ENCODE results near the gene RPL23. TPM values are rescaled to one million over a fixed set of nuclear protein-coding genes. Genes with fewer than 3 reads are reported as not detected.

RPL23 gene
- total RNA-seq, 2 donors from 2014 or later = 1,194 to 1,262 TPM

GRCh38 chr17:38848557-38848891 lies 5.0 kb downstream of the RPL23 start:
- no peak overlapping the region for H3K27ac ChIP-seq (ENCODE audit: low read depth, low read length)
- 93% methylated on average over 1 of the region's 1 CpG; no CpG with 5 or more reads in 1 of the 2 experiments for WGBS, 2 experiments (ENCODE audit: insufficient coverage in 1 of 2, insufficient read length in 1 of 2)
- peaks cover 66% of the 10 kb centered on the region for H3K36me3 Mint-ChIP-seq (ENCODE audit: low read depth)

GRCh38 chr17:38844261-38844757 lies 9.2 kb downstream of the RPL23 start:
- Histone ChIP-seq H3K4me1 (ENCODE audit: control insufficient read depth, insufficient read depth, low read length) (no peaks in the 10 kb centered on the region), H3K4me3 (ENCODE audit: low read length) (no peak overlapping the region), H3K27ac (ENCODE audit: low read depth, low read length) (no peak overlapping the region), H3K36me3 (ENCODE audit: control insufficient read depth, insufficient read depth, low read length) (peaks cover 20% of the 10 kb centered on the region), H3K9me3 (ENCODE audit: control insufficient read depth, low read length) (no peaks in the 10 kb centered on the region), H3K27me3 (ENCODE audit: control insufficient read depth, insufficient read depth, low read length, poor library complexity, severe bottlenecking) (no peaks in the 10 kb centered on the region), H3K9ac (ENCODE audit: extremely low read depth, low read length, poor library complexity, severe bottlenecking) (no peak overlapping the region)
- Mint-ChIP-seq H3K27ac (peak overlapping the region; percentile 26), H3K27me3 (ENCODE audit: insufficient read depth) (no peaks in the 10 kb centered on the region), H3K36me3 (ENCODE audit: low read depth) (peaks cover 25% of the 10 kb centered on the region), H3K4me1 (peaks cover 2% of the 10 kb centered on the region), H3K9me3 (no peaks in the 10 kb centered on the region), H3K4me3 (no peak overlapping the region)
- TF ChIP-seq CTCF (conservative IDR thresholded peaks at IDR 0.05) = no peak
- 84 to 92% methylated on average over 12 to 13 of the region's 13 CpGs for WGBS, 2 experiments (ENCODE audit: insufficient coverage in 1 of 2, insufficient read length in 1 of 2)
- no peak for DNase-seq

More at GRCh38 chr17:38848557-38848891, 5.0 kb downstream of the RPL23 start:
- Histone ChIP-seq H3K9ac (ENCODE audit: extremely low read depth, low read length, poor library complexity, severe bottlenecking) (no peak overlapping the region), H3K4me3 (ENCODE audit: low read length) (no peak overlapping the region), H3K9me3 (ENCODE audit: control insufficient read depth, low read length) (no peaks in the 10 kb centered on the region), H3K27me3 (ENCODE audit: control insufficient read depth, insufficient read depth, low read length, poor library complexity, severe bottlenecking) (no peaks in the 10 kb centered on the region), H3K36me3 (ENCODE audit: control insufficient read depth, insufficient read depth, low read length) (peaks cover 57% of the 10 kb centered on the region), H3K4me1 (ENCODE audit: control insufficient read depth, insufficient read depth, low read length) (no peaks in the 10 kb centered on the region)
- no peaks in the 10 kb centered on the region for H3K27me3 Mint-ChIP-seq (ENCODE audit: insufficient read depth)
- no peak overlapping the region for H3K27ac Mint-ChIP-seq
- H3K4me3 Mint-ChIP-seq = no peak overlapping the region
- DNase-seq = no peak
- no peak for TF ChIP-seq CTCF (conservative IDR thresholded peaks at IDR 0.05)
- no peaks in the 10 kb centered on the region for H3K9me3 Mint-ChIP-seq
- H3K4me1 Mint-ChIP-seq = peaks cover 28% of the 10 kb centered on the region

GRCh38 chr17:38825762-38826247 lies 27.7 kb downstream of the RPL23 start:
- H3K9ac ChIP-seq (ENCODE audit: extremely low read depth, low read length, poor library complexity, severe bottlenecking) = peak overlapping the region; percentile 100
- no peaks in the 10 kb centered on the region for H3K27me3 ChIP-seq (ENCODE audit: control insufficient read depth, insufficient read depth, low read length, poor library complexity, severe bottlenecking)
- H3K4me3 ChIP-seq (ENCODE audit: low read length) = peak overlapping the region; percentile 99
- peaks cover 8% of the 10 kb centered on the region for H3K4me1 ChIP-seq (ENCODE audit: control insufficient read depth, insufficient read depth, low read length)
- WGBS, 2 experiments (ENCODE audit: insufficient coverage in 1 of 2, insufficient read length in 1 of 2) = 94% methylated on average over 14 to 17 of the region's 17 CpGs
- no peak for TF ChIP-seq CTCF (conservative IDR thresholded peaks at IDR 0.05)
- H3K27ac Mint-ChIP-seq = peak overlapping the region; percentile 100
- peaks cover 6% of the 10 kb centered on the region for H3K4me1 Mint-ChIP-seq
- peak overlapping the region; percentile 90 for H3K4me3 Mint-ChIP-seq
- no peak for DNase-seq
- peaks cover 6% of the 10 kb centered on the region for H3K36me3 ChIP-seq (ENCODE audit: control insufficient read depth, insufficient read depth, low read length)
- peaks cover 7% of the 10 kb centered on the region for H3K36me3 Mint-ChIP-seq (ENCODE audit: low read depth)
- no peaks in the 10 kb centered on the region for H3K9me3 Mint-ChIP-seq
- H3K9me3 ChIP-seq (ENCODE audit: control insufficient read depth, low read length) = no peaks in the 10 kb centered on the region
- H3K27me3 Mint-ChIP-seq (ENCODE audit: insufficient read depth) = peaks cover 4% of the 10 kb centered on the region
- peak overlapping the region; percentile 99 for H3K27ac ChIP-seq (ENCODE audit: low read depth, low read length)

All from endodermal cell (in vitro differentiated cells).